ENCODE results near the gene FBXW12.
"Not testable (repeated sequence)": the region's sequence is repeated elsewhere in the genome, so short reads cannot be mapped to it uniquely, and the experiment has no call there.

Gene FBXW12

DNA sequence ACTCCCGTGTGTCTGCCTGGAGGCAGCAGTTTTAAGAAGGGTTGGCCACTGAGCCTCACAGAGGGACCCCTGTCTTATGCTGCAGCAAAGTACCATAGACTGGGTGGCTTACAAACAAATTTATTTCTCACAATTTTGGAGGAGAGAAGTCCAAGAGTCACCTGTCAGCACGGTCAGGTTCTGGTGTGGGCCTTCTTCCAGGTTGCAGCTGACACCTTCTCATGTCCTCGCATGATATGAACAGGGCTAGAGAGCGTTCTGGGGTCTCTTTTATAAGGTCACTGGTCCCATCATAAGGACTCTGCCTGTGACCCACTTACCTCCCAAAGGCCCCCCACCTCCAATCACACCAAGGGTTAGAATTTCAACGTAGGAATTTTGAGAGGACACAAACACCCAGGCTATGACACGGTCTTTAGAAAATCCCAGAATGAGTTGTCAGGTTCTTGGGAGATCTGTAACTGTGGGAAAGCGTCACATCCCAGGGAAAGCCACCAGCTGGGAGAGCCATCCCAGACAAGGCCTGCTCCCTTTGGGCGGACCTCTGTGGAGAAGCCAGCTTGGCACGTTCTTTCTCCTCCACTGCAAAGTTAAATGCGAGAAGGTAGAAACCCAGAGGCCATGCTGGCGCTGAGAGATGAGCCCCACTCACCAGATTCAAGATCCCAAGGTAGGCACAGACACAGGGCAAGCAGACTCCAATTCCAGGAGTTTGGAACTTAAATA is at the start of gene FBXW12:
TSS of gene FBXW12 (plus strand) at position 569 of the 726 bp plus-strand sequence. CDS start 549 bp downstream, outside the sequence.
- no peak for DNase-seq (ENCODE audit: extremely low read depth in 1 of 2, low read depth in 1 of 2)

GRCh38 chr3:48331706-48332435 is 40.1 kb upstream of the FBXW12 start:
- DNase-seq (ENCODE audit: extremely low read depth in 1 of 2, low read depth in 1 of 2), result not testable (repeated sequence)

DNA sequence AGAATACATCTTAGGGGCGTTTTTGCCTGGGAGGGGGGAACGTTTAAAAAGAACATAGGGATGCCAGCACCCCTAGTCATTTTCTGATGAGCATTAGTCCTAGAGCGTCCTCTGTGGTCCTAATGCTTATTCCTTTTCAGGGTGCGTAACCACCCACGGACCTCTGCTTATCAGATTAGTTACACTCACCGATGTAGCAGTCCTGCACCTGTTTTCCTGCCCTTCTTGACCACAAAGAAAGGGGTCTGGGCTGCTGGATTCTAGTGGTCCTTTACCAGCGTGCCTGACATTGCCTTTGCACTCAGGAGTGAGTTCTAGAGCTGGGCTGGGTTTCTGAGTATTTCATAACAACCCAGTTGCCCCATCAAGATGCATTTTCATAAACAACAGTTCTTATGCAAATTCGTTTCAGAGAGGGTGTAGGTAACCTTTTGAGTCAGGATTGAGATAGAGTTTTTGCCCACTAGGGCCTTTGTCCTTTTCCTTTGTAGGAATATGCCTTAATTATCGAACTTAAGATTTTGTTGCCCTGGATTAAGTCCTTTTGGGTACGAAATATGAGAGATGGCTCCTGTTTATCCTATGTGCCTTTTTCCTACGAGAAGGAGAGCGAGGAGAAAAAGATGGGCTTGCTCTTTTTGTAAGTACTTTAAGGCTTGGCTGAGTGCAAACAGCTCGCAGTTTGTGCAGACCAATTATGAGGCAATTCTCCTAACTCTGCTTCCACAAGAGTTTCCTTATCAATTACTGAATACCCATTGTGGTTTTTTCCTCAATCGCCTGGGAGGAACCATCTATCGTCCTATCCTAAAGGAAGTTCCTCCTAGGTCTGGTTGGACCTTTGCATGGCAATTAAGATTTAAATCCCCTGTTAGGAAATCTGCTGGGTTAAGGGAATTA is 38.4 kb upstream of the FBXW12 start, which contains the start of gene SPINK8:
TSS of gene SPINK8 (minus strand) at position 316 of the 900 bp plus-strand sequence. CDS start 5,320 bp downstream, outside the sequence.
- DNase-seq (ENCODE audit: extremely low read depth in 1 of 2, low read depth in 1 of 2), result not testable (repeated sequence)

GRCh38 chr3:48334605-48335004 is 37.4 kb upstream of the FBXW12 start:
- DNase-seq (ENCODE audit: extremely low read depth in 1 of 2, low read depth in 1 of 2), result no peak

DNA sequence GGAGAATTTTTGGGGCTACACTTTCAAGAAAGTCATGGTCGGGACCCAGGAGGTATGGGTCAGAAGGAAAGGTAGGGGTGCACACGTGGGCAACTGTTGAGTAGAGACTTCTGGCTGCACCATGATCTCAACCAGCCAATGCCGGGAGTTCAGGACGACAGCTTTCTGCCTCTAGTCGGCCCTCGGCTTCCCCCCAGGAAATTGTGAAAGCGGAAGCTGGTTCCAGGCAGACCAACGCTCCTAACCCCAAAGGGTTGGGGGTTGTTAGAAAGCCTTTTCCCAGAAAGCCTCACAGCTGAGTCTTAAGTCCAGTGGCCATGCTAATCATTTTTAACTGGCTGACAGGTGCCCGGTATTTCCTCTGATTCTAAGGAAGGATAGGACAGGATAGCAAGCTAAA is 36.7 kb upstream of the FBXW12 start:
- DNase-seq (ENCODE audit: extremely low read depth in 1 of 2, low read depth in 1 of 2), result not testable (repeated sequence)

GRCh38 chr3:48337536-48337935 is 34.5 kb upstream of the FBXW12 start:
- not testable (repeated sequence) for DNase-seq (ENCODE audit: extremely low read depth in 1 of 2, low read depth in 1 of 2)

GRCh38 chr3:48338635-48339034 is 33.4 kb upstream of the FBXW12 start:
- DNase-seq (ENCODE audit: extremely low read depth in 1 of 2, low read depth in 1 of 2), result no peak

GRCh38 chr3:48343432-48343831 is 28.6 kb upstream of the FBXW12 start:
- DNase-seq (ENCODE audit: extremely low read depth in 1 of 2, low read depth in 1 of 2), result no peak

DNA sequence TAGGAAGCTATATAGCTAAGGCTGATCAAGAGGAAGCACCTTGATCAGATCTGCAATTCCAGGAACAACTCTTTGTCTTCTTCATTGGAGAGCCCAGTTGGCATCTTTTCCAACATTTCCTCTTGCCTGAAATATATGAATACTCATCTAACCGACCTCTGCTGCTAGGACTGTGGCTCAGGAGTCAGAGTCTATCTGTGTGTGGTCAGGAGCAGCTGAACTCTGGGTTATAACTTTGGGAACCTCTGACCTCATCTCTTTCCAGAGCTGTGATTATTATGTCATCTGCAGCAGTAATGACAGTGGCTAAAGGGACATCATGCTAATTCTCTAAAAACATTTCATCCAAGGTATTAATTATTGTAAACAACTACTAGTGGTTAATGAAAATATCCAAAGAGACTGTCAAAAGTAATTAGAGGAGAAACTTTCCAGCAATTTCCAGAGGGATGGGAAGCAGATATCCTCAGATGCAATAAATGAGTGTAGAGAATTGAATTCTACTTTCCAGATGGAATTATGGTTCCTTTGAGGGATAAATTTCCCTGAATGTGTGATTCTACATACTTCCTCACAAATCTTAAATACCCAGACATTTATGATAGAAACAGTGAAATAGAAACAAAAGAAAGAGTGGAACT is 27.0 kb upstream of the FBXW12 start:
- no peak for DNase-seq (ENCODE audit: extremely low read depth in 1 of 2, low read depth in 1 of 2)

GRCh38 chr3:48345946-48346572 is 26.0 kb upstream of the FBXW12 start:
- no peak for DNase-seq (ENCODE audit: extremely low read depth in 1 of 2, low read depth in 1 of 2)

GRCh38 chr3:48347500-48347899 is 24.5 kb upstream of the FBXW12 start:
- DNase-seq (ENCODE audit: extremely low read depth in 1 of 2, low read depth in 1 of 2), result no peak

- DNase-seq (ENCODE audit: extremely low read depth in 1 of 2, low read depth in 1 of 2), result no peak
Observed at GRCh38 chr3:48352546-48352945, 19.5 kb upstream of the FBXW12 start.

- DNase-seq (ENCODE audit: extremely low read depth in 1 of 2, low read depth in 1 of 2), result no peak
Observed at GRCh38 chr3:48353987-48354386, 18.0 kb upstream of the FBXW12 start.

- no peak for DNase-seq (ENCODE audit: extremely low read depth in 1 of 2, low read depth in 1 of 2)
Observed at GRCh38 chr3:48356419-48356818, 15.6 kb upstream of the FBXW12 start.

DNA sequence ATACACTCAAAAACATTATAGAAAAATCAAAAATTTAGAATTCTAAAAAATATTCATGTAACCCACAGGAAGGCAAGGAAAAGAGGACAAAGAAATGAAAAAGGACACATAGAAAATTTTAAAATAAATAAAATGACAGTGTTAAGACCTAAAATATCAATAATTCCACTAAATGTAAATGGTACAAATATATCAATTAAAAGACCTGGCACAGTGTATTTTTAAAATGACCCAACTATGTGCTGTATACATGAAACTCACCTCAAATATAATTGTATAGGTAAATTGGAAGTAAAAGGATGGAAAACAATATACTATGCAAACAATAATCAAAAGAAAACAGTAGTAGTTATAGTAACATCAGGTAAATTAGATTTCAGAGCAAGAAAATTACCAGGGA is 10.1 kb upstream of the FBXW12 start:
- no peak for DNase-seq (ENCODE audit: extremely low read depth in 1 of 2, low read depth in 1 of 2)

DNA sequence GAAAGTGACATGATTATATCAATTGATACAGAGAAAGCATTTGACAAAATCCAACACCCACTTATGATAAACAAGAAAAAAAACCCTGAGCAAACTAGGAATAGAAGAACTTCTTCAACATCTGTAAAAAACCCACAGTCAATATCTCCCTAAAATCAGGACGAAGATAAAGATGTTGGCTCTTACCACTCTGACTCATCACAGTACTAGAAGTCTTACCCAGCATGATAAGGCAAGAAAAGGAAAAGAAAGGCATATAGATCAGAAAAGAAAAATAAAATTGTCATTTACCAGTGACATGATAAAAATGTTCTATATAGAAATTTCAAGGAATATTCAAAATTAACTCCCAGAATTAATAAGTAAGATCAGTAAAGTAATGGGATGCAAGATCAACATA is 7.2 kb upstream of the FBXW12 start:
- no peak for DNase-seq (ENCODE audit: extremely low read depth in 1 of 2, low read depth in 1 of 2)

DNA sequence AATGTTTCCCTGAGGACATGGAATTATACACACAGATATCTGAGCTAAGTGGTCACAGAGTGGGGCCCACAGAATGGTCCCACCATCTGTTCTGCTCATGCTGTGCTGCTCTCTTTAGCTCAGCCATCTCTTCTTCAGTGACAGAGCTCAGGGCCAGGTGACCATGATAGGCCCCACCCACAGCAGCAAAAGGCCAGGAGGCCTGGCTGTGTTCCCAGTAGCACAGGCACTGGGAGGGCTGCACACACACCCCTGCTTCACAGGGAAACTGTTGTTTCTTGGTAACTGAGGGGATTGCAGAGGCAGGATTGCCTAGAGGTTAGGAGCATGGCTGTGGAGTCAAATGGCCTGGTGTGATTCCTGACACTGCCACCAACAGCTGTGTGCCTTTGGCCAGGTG is 4.8 kb upstream of the FBXW12 start:
- no peak for DNase-seq (ENCODE audit: extremely low read depth in 1 of 2, low read depth in 1 of 2)

DNA sequence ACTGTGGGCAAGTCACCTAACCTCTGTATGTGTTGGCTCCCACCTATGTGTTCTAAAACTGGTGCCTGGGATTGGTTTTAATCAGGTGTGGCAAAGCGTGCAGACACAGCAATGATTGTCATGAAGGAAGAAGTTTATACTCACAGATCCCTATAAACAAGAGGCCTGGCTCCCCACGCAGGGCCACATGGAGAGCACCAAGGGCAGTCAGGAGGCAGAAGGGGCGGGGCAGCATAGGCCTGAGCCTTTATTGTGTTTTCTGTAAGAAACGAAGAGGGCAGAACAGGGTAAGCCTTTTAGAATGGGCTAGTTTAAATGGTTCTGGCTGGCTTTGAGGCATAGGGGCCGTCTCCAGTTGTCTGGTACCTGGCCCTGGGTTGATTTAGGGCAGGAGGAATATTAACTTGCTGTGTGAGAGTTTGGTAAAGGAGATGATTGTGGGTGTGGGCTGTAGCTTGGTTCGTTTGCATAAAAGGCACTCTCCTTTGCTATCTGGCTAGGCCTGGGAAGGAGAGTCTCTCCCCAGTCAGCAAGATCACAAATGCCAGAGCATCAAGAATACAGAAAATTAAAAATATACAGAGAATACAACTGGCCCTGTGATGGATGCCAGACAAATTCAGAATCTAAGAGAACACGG is 2.2 kb upstream of the FBXW12 start:
- DNase-seq (ENCODE audit: extremely low read depth in 1 of 2, low read depth in 1 of 2), result no peak

DNA sequence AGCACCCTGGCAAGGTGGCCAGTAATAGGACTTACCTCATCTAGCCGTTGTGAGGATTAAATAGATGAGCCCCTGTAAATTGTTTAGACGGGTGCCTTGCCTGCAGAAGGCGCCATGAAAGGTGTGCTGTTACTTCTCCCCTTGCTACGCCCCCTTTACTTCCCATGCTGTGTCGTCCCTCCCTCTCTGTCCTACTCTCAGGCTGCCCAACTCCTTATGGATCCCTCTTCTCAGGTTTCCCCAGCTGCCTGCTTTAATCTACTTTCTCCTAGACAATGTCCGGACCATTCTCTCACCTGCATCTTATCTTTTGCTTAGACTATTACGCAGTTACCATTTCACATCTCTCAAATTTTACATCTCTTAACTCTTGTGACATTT is 1.7 kb upstream of the FBXW12 start:
- no peak for DNase-seq (ENCODE audit: extremely low read depth in 1 of 2, low read depth in 1 of 2)

GRCh38 chr3:48372377-48372770 is 355 bp downstream of the FBXW12 start:
- DNase-seq (ENCODE audit: extremely low read depth in 1 of 2, low read depth in 1 of 2), result no peak

Data from stimulated activated CD8-positive, alpha-beta memory T cell treated with anti-CD3 and anti-CD28 coated beads, Interleukin-7, amount 100 ng/mL, for 48 hours (primary cell).